Measurements from ENCODE around the gene TEDC1. TPM values are rescaled to one million over a fixed set of nuclear protein-coding genes. Genes with fewer than 3 reads are reported as not detected.

TEDC1 gene
- polyA plus RNA-seq, 1 of the 3 experiments (the other 2 are of a cell fraction) = 13.4 TPM

GRCh38 chr14:105494606-105494929 lies 3.5 kb downstream of the TEDC1 start (continued):
- TF ChIP-seq USF1 (IDR thresholded peaks at IDR 0.05; ENCODE audit: borderline replicate concordance, low read depth) (no peak), SMC3 (IDR thresholded peaks at IDR 0.05; ENCODE audit: low read depth, low read length) (no peak), SIN3A (IDR thresholded peaks at IDR 0.05; ENCODE audit: borderline replicate concordance, low read depth, low read length) (no peak)

- Histone ChIP-seq H3K9me3 (no peaks in the 10 kb centered on the region), H3K9me2 (no peaks in the 10 kb centered on the region), H2AFZ (ENCODE audit: low read depth) (no peak overlapping the region), H3K36me3 (replicated peaks in 1 of 2; ENCODE audit: control insufficient read depth in 1 of 2, insufficient read depth in 2 of 2, low read length in 1 of 2) (no peaks in the 10 kb centered on the region), H3K9ac (no peak overlapping the region), H3K79me2 (ENCODE audit: insufficient read depth) (peaks cover 13% of the 10 kb centered on the region; the same call in 1 of the 2 replicates), H3K4me3 (ENCODE audit: low read depth in 2 of 2, low read length in 1 of 2) (no peak overlapping the region), H3K27me3 (ENCODE audit: insufficient read depth) (no peaks in the 10 kb centered on the region), H4K20me1 (ENCODE audit: insufficient read depth) (peaks cover 11% of the 10 kb centered on the region; the same call in 1 of the 2 replicates), H3F3A (replicated peaks; ENCODE audit: insufficient read depth) (no peaks in the 10 kb centered on the region), H3K4me1 (ENCODE audit: control insufficient read depth in 1 of 2, insufficient read depth in 2 of 2, low read depth in 1 of 2, low read length in 1 of 2) (peaks cover 5 to 10% of the 10 kb centered on the region in 2 experiments; a peak in 2 of 4 replicates), H3K27ac (ENCODE audit: low read depth in 2 of 2, low read length in 1 of 2) (no peak overlapping the region), H3K4me2 (no peak overlapping the region)
- no peak for TF ChIP-seq FOSL2 (IDR thresholded peaks at IDR 0.05; ENCODE audit: borderline replicate concordance, low read depth)
- no peak for TF ChIP-seq CHD2 (IDR thresholded peaks at IDR 0.05; ENCODE audit: low read length, partially characterized antibody)
- DNase-seq = no peak
- 84% methylated on average over 4 of the region's 18 CpGs for WGBS (ENCODE audit: low lambda C conversion rate)
- POLR2A ChIA-PET = no interaction called here
- CTCF ChIA-PET = interaction anchor here (0.8 kb wide), 1 partner anchor 42 kb away, joined by 3 read pairs; no protein-coding TSS in a partner anchor
Measured at GRCh38 chr14:105495101-105495989, 4.3 kb downstream of the TEDC1 start.

- no peaks in the 10 kb centered on the region for H3K9me3 ChIP-seq
- H4K20me1 ChIP-seq (ENCODE audit: insufficient read depth) = peaks cover 11% of the 10 kb centered on the region; the same call in 1 of the 2 replicates
- WGBS (ENCODE audit: low lambda C conversion rate) = 90% methylated on average over 15 of the region's 18 CpGs
- H3K9me2 ChIP-seq = no peaks in the 10 kb centered on the region
- H3K4me2 ChIP-seq = no peak overlapping the region
- H3K4me3 ChIP-seq (ENCODE audit: low read depth in 2 of 2, low read length in 1 of 2) = no peak overlapping the region
- POLR2A ChIA-PET = no interaction called here
- H3K27me3 ChIP-seq (ENCODE audit: insufficient read depth) = no peaks in the 10 kb centered on the region
- H3K36me3 ChIP-seq (replicated peaks in 1 of 2; ENCODE audit: control insufficient read depth in 1 of 2, insufficient read depth in 2 of 2, low read length in 1 of 2) = no peaks in the 10 kb centered on the region
- H3K9ac ChIP-seq = no peak overlapping the region
- CTCF ChIA-PET = interaction anchor here (1.0 to 1.9 kb wide), 3 partner anchors 14 to 32 kb away, joined by 3 to 9 read pairs (median 5); no protein-coding TSS in a partner anchor
- H3K79me2 ChIP-seq (ENCODE audit: insufficient read depth) = peaks cover 13% of the 10 kb centered on the region; the same call in 1 of the 2 replicates
- H2AFZ ChIP-seq (ENCODE audit: low read depth) = no peak overlapping the region
- no peaks in the 10 kb centered on the region for H3F3A ChIP-seq (replicated peaks; ENCODE audit: insufficient read depth)
- peaks cover 5 to 10% of the 10 kb centered on the region in 2 experiments; a peak in 2 of 4 replicates for H3K4me1 ChIP-seq (ENCODE audit: control insufficient read depth in 1 of 2, insufficient read depth in 2 of 2, low read depth in 1 of 2, low read length in 1 of 2)
- DNase-seq = no peak
- H3K27ac ChIP-seq (ENCODE audit: low read depth in 2 of 2, low read length in 1 of 2) = no peak overlapping the region
- TF ChIP-seq ELF1 (IDR thresholded peaks at IDR 0.05) = no peak
- TF ChIP-seq RXRA (IDR thresholded peaks at IDR 0.05; ENCODE audit: borderline replicate concordance, low read depth) = no peak
- TF ChIP-seq SMC3 (IDR thresholded peaks at IDR 0.05; ENCODE audit: low read depth, low read length) = no peak
- no peak for TF ChIP-seq NFIC (IDR thresholded peaks at IDR 0.05; ENCODE audit: borderline replicate concordance)
- no peak for TF ChIP-seq RCOR1 (IDR thresholded peaks at IDR 0.05; ENCODE audit: low read length)
- TF ChIP-seq EP300 (IDR thresholded peaks at IDR 0.05; ENCODE audit: borderline replicate concordance in 1 of 2, low read depth in 1 of 2, low read length in 1 of 2) = no peak
- no peak for TF ChIP-seq PBX3 (IDR thresholded peaks at IDR 0.05)
- no peak for TF ChIP-seq YY1 (IDR thresholded peaks at IDR 0.05; ENCODE audit: low read depth)
- TF ChIP-seq SIN3A (IDR thresholded peaks at IDR 0.05; ENCODE audit: borderline replicate concordance, low read depth, low read length) = no peak
- TF ChIP-seq NRF1 (IDR thresholded peaks at IDR 0.05; ENCODE audit: low read depth, low read length) = no peak
- TF ChIP-seq REST (IDR thresholded peaks at IDR 0.05; ENCODE audit: low read depth, low read length) = no peak
- no peak for TF ChIP-seq TEAD4 (IDR thresholded peaks at IDR 0.05; ENCODE audit: borderline replicate concordance, insufficient read depth)
- no peak for TF ChIP-seq POLR2AphosphoS5 (IDR thresholded peaks at IDR 0.05; ENCODE audit: low read depth, low read length)
- TF ChIP-seq FOXM1 (IDR thresholded peaks at IDR 0.05; ENCODE audit: low read depth) = no peak
- no peak for TF ChIP-seq TCF12 (IDR thresholded peaks at IDR 0.05)
- TF ChIP-seq FOXJ3 (CRISPR knock-in tag; IDR thresholded peaks at IDR 0.05) = no peak
Measured at GRCh38 chr14:105495990-105496830, 5.2 kb downstream of the TEDC1 start.

Measured in SK-N-SH (cell line).